HCEC 1CT (cell line): Measurements from ENCODE around the gene FHIT.

ENCODE experiments used
- DNase-seq: peaks from one replicate; pipeline ENCODE4 v3.0.0-alpha.2; 2017

FHIT gene

DNA sequence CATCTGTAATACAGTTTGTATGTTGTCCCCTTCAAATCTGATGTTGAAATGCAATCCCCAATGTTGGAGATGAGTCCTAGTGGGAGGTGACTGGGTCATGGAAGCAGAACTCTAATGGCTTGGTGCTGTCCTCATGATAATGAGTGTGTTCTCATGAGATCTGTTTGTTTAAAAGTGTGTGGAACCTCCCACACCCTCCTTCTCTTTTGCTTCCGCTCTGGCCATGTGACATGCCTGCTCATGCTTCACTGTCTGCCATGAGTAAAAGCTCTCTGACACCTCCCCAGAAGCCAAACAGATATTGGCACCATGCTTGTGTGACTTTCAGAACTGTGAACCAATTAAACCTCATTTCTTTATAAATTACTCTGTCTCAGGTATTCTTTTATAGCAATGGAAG is 1407.4 kb downstream of the FHIT start:
- no peak for DNase-seq

DNA sequence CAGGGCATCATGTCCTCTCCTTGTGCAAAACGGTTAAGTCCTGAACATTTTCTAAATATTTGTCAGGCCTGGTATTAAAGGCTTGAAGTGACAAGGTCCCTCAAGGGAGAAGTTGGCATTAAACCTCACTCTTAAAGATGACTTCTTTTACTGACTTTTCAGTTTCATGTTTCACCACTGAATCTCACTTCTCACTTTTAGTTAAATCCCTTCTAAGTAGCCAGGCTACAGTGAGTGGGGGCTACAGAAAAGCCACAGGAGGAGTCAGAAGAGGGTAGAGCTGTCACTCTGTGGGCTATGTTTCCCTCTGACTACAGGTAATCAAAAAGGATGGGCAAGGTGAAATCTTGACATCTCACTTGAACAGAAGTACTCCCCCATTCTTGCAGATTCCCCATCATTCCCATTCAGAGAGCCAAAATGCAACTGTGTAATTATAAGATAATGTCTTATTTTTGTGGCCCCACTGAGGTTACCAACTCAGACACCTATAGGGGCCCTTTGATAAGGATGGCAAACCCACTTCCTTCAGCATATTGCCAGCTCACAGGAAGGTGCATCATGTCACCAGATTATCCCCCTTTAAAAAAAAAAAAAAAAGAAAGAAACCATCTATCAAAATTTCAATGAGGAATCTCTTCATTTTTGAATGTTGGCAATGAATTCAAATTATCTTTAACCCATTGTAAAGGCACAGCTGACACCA is 1411.3 kb downstream of the FHIT start:
- no peak for DNase-seq

DNA sequence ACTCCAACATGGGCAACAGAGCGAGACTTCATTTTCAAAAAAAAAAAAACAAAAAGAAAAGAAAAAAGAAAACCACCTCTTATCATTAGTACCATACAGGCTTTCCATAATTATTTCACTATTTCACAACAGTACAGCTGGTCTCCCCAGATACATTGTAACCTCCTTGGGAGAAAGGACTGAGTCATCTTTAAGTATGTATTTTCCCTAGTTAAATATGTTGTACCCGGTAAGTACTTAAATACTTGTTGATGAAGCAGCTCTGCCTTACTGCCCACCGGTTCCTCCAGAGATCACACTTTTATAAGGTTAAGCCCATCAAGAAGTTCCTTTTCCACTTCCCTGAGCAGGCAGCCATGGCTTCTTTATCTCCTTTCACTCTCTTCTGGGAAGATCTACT is 1412.0 kb downstream of the FHIT start:
- DNase-seq, result peak; percentile 78

DNA sequence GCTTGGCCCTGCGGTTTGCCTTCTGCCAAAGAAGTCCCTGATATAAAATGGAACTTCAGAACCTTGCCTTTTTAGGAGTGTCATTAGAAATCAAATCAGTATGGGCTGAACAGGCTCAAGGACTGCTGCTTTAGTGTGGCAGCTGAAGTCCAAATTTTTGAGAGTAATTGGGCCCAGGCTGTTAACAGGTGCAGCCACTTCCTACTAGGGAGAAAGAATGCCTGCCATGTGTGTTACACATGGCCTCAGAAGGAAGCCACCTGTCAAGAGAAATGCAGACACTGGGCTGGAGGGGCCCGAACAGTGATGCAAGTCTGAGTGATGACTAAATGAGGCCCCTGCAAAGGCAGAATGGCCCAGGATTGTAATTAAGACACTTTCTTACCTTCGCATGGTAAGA is 1414.7 kb downstream of the FHIT start:
- DNase-seq, result peak; percentile 11

DNA sequence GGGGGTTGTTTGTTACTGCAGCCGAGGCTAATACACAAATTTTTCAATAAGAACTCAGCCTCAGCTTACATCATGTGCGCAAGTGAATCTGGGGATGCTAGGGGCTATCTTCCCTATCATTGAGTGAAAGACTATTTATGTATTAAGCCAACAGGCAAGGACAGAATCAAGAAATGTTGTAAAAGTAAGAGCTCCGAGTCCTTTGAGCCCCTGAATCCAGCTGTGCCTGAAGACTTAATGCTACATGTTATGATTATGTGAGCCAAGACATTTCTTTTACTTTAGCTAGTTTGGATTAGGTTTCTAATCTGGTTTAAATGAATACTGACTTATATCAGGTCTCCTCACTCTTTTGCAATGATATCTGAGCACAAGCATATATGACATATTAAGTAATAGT is 1418.5 kb downstream of the FHIT start:
- no peak for DNase-seq

DNA sequence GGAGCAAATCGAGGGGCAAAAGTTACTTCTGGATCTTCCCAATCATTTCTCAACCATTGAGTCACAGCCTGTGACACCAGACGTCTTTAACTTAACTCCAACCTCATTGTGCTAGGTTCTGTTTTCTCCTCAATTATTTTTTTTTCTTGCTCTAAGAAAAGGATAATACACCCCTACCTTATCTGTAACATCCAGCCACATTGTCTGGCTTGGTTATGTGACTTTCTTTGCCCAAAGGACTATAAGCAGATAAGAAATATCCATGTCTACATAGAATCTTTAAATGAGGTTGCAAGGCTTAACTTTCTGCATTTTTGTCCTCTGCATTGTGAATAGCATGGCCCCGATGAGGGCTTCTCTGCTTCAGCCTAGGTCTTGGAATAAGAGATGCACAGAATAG is 1419.0 kb downstream of the FHIT start:
- no peak for DNase-seq

DNA sequence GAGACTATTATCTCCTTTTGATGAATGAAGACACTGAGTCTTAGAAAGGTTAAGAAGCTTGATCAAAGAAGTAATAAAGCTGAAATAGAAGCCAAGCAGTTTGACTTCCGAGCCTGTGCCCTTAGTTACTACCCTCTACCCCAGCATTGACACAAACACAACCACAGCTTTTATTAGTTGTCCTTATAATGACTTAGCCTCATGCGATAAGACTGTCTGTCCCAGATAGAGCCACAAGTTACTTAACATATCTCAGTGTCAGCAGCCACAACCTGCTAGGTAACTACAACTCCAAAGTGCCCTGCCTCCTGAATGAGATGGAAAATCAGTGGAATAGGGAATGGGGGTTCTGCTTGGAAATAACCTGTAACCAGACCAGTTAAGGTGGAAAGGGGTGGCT is 1419.9 kb downstream of the FHIT start:
- no peak for DNase-seq

DNA sequence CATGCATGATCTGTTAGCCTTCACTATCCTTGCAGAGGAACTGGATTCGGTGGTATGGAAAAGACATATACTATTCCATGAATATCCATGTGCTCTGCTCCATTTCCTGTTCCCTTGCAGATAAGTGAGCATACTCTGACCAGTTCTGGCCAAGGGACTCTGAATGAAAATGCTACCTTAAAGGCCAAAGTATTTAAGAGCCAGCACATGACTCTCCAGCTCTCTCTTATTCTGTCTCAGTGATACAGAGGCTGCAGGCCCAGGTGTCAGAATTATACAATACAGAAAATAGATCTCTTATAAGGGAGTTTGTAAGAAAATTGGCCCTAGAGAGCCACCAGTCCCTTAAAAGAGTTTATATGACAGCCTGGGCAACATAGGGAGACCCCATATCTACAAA is 1421.7 kb downstream of the FHIT start:
- DNase-seq, result no peak

DNA sequence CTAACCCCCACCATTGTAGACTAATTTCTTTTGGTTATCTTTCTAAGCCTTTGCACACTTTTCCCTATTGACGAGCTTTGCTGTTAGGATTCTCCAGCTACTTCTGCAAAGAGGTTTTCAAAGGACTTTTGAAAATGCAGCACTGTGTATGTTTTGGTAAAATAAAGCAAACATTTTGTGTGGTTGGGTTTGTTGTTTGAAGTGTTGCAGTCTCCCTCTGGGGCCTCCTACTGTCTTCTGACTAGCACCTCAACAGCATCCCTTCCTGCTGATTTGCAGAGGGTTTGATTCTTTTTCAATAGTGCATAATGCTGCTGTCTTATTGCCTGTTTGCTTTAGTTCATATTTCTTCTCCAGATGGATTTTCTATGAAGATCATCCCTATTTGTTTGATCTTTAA is 1426.4 kb downstream of the FHIT start:
- DNase-seq, result no peak

DNA sequence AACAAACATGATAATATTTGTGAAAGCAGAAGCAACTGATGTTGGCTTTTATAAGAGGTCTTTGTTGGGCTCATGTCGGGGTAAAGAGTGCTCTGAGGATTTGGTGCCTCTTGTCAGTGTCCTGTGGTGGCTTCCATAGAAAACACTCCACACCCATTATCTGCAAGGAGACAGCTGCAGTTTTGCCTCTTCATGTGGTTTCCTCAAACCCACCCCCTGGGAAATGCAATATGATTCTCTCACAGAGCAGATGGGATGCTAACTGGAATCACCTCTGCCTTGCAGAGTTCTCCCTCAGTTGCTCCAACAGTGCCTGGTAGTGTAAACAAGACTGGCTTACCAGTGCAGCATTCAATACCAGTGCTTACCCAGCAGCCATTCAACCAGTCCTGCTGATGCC is 1430.0 kb downstream of the FHIT start:
- DNase-seq, result no peak

DNA sequence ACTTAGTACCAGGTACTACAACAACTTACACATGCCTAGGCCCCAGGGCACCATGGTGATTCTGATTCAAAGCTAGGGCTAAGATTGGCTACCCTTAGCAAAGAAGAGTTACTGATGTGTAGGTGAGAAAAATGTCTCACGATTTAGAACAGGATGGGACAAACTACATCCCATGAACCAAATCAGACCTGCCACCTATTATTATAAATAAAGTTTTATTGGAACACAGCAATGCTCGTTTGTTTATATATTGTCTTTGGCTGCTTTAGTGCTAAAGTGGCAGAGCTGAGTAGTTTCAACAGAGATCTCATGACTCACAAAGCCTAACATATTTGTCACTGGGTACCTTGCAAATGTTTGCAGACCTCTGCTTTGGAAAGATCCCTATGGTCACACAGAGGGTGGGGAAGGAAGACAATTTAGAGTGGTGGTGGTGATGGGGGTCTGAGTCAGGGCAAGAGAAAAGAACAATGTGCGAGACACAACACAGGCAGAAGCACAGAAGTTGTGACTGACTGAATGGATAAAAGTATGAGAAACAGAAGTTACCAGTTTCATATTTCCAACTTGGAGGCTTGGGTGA is 1430.8 kb downstream of the FHIT start:
- DNase-seq, result peak; percentile 67

DNA sequence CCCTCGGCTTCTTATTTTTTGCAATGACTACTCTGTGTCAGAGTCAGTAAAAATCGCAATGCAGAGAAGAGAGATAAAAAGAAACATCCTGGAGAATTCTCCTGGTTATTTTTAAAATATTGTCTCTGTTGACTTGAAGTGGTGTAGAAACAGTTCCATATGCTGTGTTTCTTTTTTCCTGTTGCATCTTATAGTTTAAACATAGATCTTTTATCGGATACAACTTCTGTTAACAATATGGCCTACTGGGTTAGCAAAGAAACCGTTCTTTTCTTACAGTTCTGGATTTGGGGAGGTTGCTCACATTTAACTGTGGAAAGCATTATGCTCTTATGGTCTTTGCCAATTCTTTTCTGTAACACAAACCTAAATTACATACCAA is 1432.3 kb downstream of the FHIT start:
- DNase-seq, result no peak

DNA sequence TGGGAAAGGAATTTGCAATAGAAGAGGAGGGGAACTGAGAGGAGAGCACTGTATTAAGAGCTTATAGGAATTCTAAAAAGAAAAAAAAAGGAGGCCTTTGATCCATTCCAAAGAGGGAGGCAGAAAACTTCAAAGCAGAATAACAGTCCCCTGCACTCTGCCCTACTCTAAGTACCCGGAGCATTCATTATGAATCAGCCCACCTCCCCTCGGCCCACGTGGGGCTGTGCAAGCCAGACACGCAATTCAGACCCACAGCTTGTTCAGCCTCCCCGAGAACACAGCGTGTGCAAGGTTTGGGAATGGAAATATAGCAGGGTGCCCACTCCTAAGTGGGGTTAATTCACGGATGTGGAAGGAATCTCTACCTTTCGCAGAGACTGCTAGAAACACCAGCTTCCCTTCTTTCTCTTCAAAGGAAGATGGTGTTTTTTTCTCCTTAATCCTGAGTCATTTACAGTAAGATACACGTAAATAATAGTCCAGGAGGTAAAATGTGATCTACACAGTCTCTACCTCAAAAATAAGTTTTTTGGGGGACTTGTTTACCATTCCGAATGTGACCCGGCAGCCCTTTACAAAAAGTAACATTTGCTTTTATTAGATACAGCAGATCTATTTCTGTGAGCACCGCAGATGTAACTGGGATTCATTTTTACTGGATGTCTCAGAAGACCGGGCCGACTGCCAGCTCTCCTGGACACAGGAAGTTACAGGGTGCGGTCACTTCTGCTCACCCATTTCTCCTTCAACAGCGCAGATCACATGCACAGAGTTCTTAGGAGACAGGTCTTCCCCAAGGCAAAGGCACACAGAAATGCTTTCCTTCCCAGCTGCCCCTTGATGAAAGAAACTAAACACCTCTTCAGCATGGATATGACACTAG is 1433.0 kb downstream of the FHIT start:
- peak; percentile 98 for DNase-seq

DNA sequence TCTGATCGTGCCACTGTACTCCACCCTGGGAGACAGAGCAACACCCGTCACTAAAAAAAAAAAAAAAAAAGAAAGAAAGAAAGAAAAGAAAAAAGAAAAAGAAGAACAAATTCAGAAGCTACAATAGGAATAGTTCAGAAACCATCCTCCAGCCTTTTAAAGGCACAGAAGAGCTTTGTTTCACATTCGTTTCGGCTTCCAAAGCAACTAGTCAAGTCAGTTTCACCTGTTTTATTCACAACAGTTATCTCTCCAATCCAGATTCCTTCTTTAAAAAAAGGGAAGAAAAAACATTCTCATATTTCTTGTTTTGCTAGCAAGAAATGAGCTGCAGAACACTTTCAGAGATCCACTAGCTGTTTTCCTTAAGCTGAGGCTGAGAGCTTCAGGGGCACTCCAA is 1433.7 kb downstream of the FHIT start:
- DNase-seq, result no peak

DNA sequence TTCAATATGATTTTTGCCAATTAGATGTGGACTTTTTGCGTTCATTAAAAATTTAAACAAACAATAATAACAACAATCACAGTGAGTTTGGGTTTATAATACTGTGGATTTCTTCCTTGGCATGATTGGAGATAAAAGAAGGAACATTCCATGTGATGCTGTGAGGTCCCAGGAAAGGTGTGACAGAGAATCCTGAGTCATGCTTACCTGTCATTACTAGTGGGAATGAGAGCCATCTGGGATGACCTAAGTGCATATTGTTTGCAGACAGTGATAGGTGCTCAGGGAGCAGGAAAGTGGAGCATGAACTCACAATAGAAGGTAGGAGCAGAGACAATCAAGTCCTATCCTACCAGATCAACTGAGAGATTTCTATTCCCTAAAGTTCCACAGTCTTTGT is 1434.9 kb downstream of the FHIT start:
- DNase-seq, result no peak

DNA sequence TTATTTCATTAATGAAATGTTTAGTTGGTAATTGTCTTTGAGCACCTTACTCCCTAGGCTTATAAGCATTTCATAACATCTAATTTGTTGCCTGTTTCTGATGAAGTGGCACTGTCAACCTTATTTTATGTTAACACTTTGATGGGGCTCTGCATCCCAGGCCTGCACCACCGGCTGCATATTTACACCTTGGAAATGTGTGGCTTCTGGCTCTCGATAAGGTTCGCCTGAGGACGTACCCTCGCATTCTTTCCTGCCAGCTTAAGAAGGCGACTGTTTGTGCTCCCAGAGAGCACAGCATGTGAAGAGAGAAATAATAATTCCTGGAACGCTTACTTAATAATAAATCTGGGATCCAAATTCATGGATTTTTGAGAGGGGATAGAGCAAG is 1438.1 kb downstream of the FHIT start:
- DNase-seq, result no peak

DNA sequence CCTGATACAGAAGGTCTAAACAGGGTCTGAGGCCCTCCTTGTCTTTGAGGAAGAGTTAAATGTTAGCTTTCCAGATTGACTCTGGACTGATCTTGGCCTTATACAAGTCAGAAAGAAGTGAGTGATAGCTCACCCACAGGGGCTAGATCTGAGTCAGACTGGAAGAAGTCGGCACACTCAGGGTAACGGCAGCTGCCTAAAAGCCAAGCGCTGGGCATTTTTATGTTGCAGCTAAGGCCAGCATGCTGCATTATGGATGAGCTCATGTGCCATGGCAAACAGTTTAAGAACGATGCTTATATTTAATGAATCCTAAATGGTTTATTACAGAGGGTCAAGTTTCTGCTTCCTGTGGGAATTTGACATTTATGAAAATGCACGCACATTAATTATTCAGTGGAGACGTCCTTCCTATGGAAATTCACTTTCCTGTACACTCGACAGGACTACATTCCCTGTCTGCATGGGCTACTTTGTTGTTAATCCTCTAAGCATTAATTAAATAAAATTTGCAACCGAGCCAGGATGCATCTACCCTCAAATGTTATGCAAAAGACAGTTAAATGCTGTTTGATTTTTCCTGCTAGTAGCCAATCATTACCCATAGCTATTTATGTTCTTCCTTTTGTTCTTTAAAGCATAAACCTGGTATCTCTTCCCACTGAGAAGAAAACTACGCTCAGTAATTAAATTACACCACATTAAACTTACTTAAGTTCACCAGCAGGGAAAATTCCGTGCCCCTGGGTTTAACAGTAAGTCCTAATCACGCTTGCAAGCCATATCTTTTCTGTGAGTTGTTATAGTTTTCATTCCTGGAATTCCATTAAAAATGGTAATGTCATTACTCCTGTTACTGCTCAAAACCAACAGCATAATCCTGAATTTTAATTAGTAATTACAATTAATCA is 1438.8 kb downstream of the FHIT start:
- no peak for DNase-seq

DNA sequence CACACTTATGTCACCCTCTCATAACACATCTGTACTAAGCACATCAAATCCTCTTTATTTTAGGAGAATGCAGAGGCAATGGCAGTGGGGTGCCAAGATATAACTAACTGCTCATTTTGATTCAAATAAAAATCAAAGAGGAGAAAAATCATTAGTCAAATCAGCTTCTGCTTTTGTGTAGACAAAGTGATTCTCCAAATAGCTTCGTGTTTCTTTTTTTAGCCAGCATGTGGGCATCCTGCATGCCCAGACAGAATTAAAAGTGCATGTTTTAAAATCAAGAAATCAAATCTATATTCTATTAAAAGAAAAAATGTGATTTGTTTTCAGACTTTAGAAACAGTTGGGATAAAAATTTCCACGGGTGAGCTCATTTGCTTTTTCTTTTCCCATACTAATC is 1440.1 kb downstream of the FHIT start:
- no peak for DNase-seq

DNA sequence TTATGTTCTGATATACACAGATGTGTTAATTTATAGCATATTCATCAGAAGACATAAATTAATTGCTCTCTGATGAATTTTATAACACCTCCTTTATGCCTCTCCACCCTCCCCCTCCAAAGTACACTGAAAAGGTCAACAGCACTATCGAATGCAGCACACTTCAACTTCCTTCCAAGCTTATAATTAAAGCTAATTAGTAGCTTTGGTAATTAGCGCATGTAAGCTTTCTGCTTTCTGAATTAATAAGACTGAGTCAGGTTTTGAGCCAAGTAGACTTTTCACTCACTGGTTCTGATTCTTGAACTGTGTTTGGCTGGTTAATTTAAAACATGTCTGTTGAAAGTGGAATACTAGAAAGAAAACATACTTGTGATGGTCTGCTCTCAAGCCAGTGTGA is 1440.6 kb downstream of the FHIT start:
- DNase-seq, result no peak

DNA sequence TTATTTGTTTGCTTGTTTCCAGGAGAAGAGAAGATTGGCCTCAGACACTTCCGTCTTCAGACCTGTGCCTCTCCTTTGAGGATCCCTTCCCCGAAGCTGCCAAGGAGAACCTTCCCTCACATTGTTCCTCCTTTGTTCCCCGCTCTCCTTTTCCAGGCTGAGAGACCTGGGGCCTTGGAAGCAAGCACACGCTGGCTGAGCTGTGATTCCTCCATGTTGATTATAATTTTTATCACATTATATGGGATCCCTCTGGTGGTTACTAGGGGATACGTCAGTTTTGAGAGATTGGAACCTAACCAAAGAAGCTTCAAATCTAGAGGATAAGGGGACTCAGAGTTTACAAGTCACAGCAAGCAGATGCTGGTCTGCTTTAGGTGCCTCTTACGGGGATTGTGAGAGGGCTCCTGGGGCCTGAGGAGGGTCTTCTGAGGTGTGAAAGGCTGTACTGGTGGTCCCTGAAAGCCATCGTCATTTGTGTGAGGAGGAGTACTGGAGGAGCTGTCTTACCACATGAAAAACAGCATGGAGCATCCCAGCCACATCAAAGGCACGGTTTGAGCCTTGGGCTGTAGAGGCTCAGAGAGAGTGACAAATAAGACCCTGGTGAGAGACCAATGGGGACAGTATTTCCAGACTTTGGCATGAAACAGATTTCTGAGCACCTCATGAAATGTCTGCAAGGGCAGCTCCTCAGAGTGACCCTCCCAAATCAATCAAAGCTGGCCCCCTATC is 1441.4 kb downstream of the FHIT start:
- peak; percentile 68 for DNase-seq

DNA sequence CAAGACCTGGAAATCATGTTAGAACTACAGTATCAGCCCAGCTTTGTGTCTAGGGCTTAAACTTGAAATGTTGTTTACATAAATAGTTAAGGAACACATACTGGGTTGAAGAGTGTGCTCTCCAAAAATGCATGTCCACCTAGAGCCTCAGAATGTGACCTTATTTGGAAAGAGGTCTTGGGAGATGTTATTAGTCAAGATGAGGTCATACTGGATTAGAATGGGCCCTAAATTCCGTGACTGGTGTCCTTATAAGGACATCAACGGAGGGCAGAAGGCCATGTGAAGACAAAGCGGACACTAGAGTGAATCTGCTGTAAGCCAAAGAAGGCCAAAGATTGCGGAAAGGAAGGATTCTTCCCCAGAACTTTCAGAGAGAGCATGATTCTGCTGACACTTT is 1442.2 kb downstream of the FHIT start:
- DNase-seq, result peak; percentile 96

DNA sequence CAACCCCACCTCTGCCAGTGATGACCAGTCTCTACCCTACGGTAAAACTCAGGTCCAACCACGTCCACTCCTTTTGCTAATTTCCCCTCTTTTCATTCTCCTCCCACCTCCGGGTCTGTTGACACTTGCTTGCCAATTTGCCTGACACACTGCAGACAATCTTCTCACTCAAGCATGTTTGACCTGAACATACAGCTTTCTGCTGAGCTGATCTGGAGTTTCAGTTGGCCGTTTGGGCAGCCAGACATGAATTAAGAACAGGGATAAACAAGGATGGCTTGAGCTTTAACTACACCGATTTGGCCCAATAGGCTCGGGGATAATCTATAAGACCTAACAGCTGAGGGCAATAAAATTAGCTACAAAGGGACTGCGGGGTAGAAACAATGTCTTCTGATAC is 1442.8 kb downstream of the FHIT start:
- DNase-seq, result no peak
